Measurements from ENCODE around the gene CHIC2. TPM values are rescaled to one million over a fixed set of nuclear protein-coding genes. Genes with fewer than 3 reads are reported as not detected.

The CHIC2 gene
- polyA plus RNA-seq, 10 donors = 14.8 to 25.1 (median 21.4) TPM

Other genes with a start within 250 kb of the CHIC2 start
- not detected for gene GSX2, start 35.6 kb upstream of the CHIC2 start, polyA plus RNA-seq (ENCODE audit: insufficient read length in 10 of 10)
- 100 to 1,000 TPM in 4 of 10 donors, 10 to 100 TPM in 6; 70.9 to 120 (median 91.2) TPM for gene PDGFRA, start 164.7 kb upstream of the CHIC2 start, polyA plus RNA-seq (ENCODE audit: insufficient read length in 10 of 10)

Measured in muscle of back (tissue), 10 donors.